Osteocyte (in vitro differentiated cells): ENCODE results near the gene DNAH9. TPM values are rescaled to one million over a fixed set of nuclear protein-coding genes. Genes with fewer than 3 reads are reported as not detected.

Experiments
- DNase-seq: peaks from one replicate; pipeline ENCODE4 v3.0.0; 2021; ENCODE audit warnings: mixed read lengths; ENCODE audit not compliant: unreplicated experiment; ENCODE audit errors: extremely low spot score
- H3K27ac Mint-ChIP-seq: one replicate; pipeline ENCODE4 v1.8.0; 2021; ENCODE audit warnings: mild to moderate bottlenecking, mixed read lengths; ENCODE audit not compliant: unreplicated experiment
- H3K27me3 Mint-ChIP-seq: one replicate; pipeline ENCODE4 v1.8.0; 2021; ENCODE audit warnings: mixed read lengths; ENCODE audit not compliant: unreplicated experiment
- H3K36me3 Mint-ChIP-seq: one replicate; pipeline ENCODE4 v1.8.0; 2021; ENCODE audit warnings: mixed read lengths; ENCODE audit not compliant: unreplicated experiment
- H3K4me1 Mint-ChIP-seq: one replicate; pipeline ENCODE4 v1.8.0; 2021; ENCODE audit warnings: mixed read lengths; ENCODE audit not compliant: unreplicated experiment
- H3K4me3 Mint-ChIP-seq: one replicate; pipeline ENCODE4 v1.8.0; 2021; ENCODE audit warnings: mild to moderate bottlenecking, moderate library complexity, mixed read lengths; ENCODE audit not compliant: unreplicated experiment
- H3K9me3 Mint-ChIP-seq: one replicate; pipeline ENCODE4 v1.8.0; 2021; ENCODE audit warnings: mixed read lengths; ENCODE audit not compliant: unreplicated experiment
- CTCF ChIP-seq: fragments of 200-600 bp; sonication (generic); IDR thresholded peaks from 2 replicates; pipeline ENCODE4 v1.5.0; 2021; ENCODE audit warnings: antibody characterized with exemption, mild to moderate bottlenecking, moderate library complexity
- total RNA-seq: library from RNA; stranded (reverse); gene quantifications from 2 replicates; pipeline ENCODE4 v1.2.1, GENCODE V29; 2021

DNAH9 gene
- total RNA-seq, 1 donor from 2014 or later = not detected

GRCh38 chr17:11720816-11721215 lies 122.5 kb downstream of the DNAH9 start:
- no peak overlapping the region for H3K27ac Mint-ChIP-seq
- H3K9me3 Mint-ChIP-seq = peaks cover 10% of the 10 kb centered on the region
- no peak for TF ChIP-seq CTCF
- no peaks in the 10 kb centered on the region for H3K36me3 Mint-ChIP-seq
- no peak for DNase-seq
- H3K27me3 Mint-ChIP-seq = no peaks in the 10 kb centered on the region
- no peak overlapping the region for H3K4me3 Mint-ChIP-seq
- no peaks in the 10 kb centered on the region for H3K4me1 Mint-ChIP-seq

GRCh38 chr17:11730747-11731146 lies 132.5 kb downstream of the DNAH9 start:
- Mint-ChIP-seq H3K9me3 (peaks cover 18% of the 10 kb centered on the region), H3K27ac (no peak overlapping the region), H3K27me3 (no peaks in the 10 kb centered on the region), H3K4me3 (no peak overlapping the region), H3K4me1 (no peaks in the 10 kb centered on the region), H3K36me3 (no peaks in the 10 kb centered on the region)
- no peak for TF ChIP-seq CTCF
- DNase-seq = no peak

GRCh38 chr17:11736613-11737312 lies 138.5 kb downstream of the DNAH9 start:
- Mint-ChIP-seq H3K27ac (no peak overlapping the region), H3K4me1 (no peaks in the 10 kb centered on the region), H3K36me3 (no peaks in the 10 kb centered on the region), H3K9me3 (peaks cover 19% of the 10 kb centered on the region), H3K27me3 (no peaks in the 10 kb centered on the region), H3K4me3 (no peak overlapping the region)
- no peak for TF ChIP-seq CTCF
- peak; percentile 69 for DNase-seq

GRCh38 chr17:11737313-11737679 lies 139.0 kb downstream of the DNAH9 start:
- Mint-ChIP-seq H3K27ac (no peak overlapping the region), H3K9me3 (peaks cover 19% of the 10 kb centered on the region), H3K27me3 (no peaks in the 10 kb centered on the region), H3K36me3 (no peaks in the 10 kb centered on the region), H3K4me1 (no peaks in the 10 kb centered on the region), H3K4me3 (no peak overlapping the region)
- DNase-seq = peak; percentile 62
- TF ChIP-seq CTCF = no peak

GRCh38 chr17:11738151-11738550 lies 139.9 kb downstream of the DNAH9 start:
- peaks cover 19% of the 10 kb centered on the region for H3K9me3 Mint-ChIP-seq
- no peak for DNase-seq
- H3K4me3 Mint-ChIP-seq = no peak overlapping the region
- no peaks in the 10 kb centered on the region for H3K4me1 Mint-ChIP-seq
- no peak for TF ChIP-seq CTCF
- H3K27ac Mint-ChIP-seq = no peak overlapping the region
- no peaks in the 10 kb centered on the region for H3K36me3 Mint-ChIP-seq
- H3K27me3 Mint-ChIP-seq = no peaks in the 10 kb centered on the region
